ENCODE results near the gene EVC. TPM values are rescaled to one million over a fixed set of nuclear protein-coding genes. Genes with fewer than 3 reads are reported as not detected.
"Not testable (repeated sequence)": the region's sequence is repeated elsewhere in the genome, so short reads cannot be mapped to it uniquely, and the experiment has no call there.

EVC gene
- polyA plus RNA-seq, 3 donors: 4.0 to 6.2 (median 4.0) TPM

- 75 to 88% (median 77%) methylated on average over 8 of the region's 8 CpGs for WGBS, 3 donors
- no peak overlapping the region for H3K27ac ChIP-seq (ENCODE audit: low read depth, low read length)
These were observed 105.1 kb downstream of the EVC start for GRCh38 chr4:5816101-5816500.

DNA sequence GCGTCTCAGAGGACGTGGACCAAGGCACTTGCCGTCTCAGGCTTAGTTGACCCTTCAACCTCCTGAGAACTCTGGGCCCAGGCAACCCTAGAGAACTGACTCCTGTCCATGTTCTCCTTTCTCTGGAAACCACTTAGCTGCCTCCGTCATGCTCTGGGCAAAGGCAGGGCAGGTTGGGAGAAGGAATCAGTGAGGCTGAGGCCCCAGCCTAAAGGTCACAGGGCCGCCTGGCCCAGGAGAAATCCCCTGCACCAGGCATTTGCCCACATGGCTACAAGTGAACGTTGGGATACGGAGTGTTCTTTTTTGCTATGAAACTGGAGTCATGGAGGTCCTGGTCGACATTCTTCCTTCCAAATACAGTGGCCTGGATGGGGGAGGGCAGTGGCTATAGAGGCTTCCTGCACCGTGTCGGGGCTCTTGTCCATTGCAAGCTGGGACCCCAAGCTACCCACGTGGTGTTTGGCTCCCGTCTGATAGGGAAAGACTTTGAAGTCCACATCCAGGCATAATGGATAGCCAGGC is 105.9 kb downstream of the EVC start:
- WGBS, 3 donors: 88 to 93% (median 90%) methylated on average over 12 of the region's 12 CpGs
- H3K27ac ChIP-seq (ENCODE audit: low read depth, low read length): no peak overlapping the region

DNA sequence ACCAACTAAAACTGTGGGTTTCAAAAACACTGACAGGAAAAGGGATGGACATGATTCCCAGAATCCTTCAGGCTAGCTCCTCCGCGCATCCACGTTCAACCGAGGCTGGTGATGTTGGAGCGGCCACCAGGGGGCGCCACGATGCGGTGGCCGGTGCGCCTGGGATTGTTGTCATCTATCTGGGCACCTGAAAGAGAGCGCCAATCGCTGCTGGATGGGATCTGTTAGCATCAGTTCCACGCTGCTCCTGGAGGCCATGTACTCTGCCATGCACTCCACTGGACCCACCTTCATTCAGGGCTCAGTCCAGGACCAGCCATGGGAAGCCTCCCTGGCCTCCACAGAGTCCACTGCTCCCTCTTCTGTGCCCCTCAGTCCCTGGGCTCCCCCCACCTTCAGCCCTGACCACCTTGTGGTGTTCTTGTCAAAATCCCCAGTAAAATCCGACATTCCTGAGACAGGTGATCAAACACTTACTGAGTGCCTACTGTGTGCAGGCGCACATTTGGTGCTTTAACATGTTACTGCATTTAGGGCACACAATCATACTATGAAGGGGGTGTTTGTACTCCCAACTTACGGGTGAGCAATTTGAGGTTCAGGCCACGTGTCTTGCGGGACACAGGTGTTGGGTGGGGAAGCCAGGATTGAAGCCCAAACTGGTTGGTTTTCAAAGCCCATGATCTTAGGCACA is 110.8 kb downstream of the EVC start:
- H3K27ac ChIP-seq (ENCODE audit: low read depth, low read length): no peak overlapping the region
- WGBS, 3 donors: 71 to 74% (median 72%) methylated on average over 18 of the region's 18 CpGs

GRCh38 chr4:5822619-5823018 is 111.6 kb downstream of the EVC start:
- no peak overlapping the region for H3K27ac ChIP-seq (ENCODE audit: low read depth, low read length)
- WGBS, 3 donors: 51 to 76% (median 64%) methylated on average over 5 of the region's 5 CpGs

DNA sequence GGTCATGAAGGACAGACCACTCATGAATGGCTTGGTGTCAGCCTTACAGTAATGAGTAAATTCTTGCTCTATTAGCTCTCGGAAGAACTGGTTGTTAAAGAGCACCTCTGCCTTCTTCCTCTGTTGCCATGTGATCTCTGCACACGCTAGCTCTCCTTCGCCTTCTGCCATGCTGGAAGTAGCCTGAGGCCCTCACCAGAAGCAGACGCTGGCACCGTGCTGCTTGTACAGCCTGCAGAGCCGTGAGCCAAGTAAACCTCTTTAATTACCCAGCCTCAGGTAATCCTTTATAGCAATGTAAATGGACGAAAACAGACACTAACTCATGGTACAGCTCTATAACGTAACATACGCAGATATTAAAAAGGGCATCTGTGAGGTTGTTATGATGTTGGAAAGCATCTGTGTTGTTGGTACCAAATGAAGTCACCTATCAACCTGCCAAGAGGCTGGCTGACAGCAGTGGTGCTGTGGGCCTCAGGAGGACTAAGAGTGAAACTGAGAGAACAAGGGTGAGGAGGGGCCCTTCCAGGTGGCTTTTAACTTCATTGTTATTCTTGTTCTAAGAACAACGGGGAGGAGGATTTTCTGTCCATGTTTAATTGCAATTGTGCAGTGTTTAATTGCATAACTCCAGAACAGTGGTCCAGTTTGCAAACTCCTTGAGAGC is 112.7 kb downstream of the EVC start:
- no peak overlapping the region for H3K27ac ChIP-seq (ENCODE audit: low read depth, low read length)
- 90 to 92% (median 91%) methylated on average over 10 of the region's 10 CpGs for WGBS, 3 donors

GRCh38 chr4:5824227-5824626 is 113.2 kb downstream of the EVC start:
- no peak overlapping the region for H3K27ac ChIP-seq (ENCODE audit: low read depth, low read length)
- 75 to 94% (median 85%) methylated on average over 7 of the region's 7 CpGs for WGBS, 3 donors

DNA sequence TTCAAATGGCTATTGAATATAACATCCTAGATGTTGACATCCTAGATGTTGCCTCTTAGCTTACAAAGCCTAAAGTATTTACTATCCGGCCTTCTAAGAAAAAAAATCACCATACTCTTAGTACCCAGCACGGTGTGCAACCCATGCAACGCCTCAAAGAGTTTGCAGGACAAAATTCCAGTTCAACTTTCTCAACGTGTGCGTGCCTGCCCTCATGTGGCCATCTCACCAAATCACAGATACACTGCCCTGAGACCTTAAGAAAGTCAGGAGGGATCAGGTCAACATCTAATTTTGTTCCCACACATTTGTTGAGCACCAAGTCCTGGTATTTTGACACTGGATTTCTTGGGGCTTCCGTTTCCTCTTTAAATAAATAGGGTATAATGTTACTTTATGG is 113.6 kb downstream of the EVC start:
- no peak overlapping the region for H3K27ac ChIP-seq (ENCODE audit: low read depth, low read length)
- 57 to 75% (median 72%) methylated on average over 6 of the region's 6 CpGs for WGBS, 3 donors

DNA sequence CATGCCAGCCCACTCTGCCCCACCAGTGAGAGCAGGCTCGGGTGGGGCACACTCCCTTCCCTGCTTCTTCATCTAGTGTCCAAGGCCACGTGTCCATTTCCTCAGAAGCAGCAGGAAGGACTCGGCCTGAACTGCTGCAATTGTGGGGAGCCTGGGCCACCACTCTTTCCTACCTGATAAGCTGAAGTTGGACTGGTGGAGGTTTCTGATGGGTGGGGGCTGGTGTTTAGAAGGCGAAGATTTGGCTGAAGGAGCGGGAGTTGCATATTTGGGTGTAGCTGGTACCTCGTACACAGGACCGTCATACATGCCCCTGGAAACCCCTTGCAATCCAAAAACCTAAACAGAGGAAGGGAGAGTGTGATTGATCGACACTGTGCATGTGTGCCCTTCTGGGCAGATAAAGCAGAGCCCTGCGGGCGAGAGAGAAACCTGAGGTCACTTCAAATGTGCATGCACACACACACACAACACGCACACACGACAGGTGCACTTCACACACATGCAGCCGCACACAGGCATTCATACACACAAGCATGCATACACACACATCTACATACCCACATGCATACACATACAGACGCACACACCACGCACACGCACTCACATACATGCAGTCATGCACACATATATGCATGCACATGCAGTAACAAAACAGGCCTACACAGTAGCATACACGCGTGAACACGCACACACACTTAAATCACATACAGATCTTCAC is 114.5 kb downstream of the EVC start:
- H3K27ac ChIP-seq (ENCODE audit: low read depth, low read length): no peak overlapping the region
- WGBS, 3 donors: 83 to 95% (median 91%) methylated on average over 19 of the region's 19 CpGs

- H3K27ac ChIP-seq (ENCODE audit: low read depth, low read length): no peak overlapping the region
- 38 to 61% (median 46%) methylated on average over 5 of the region's 5 CpGs for WGBS, 3 donors
These were observed 115.6 kb downstream of the EVC start for GRCh38 chr4:5826437-5827107.

DNA sequence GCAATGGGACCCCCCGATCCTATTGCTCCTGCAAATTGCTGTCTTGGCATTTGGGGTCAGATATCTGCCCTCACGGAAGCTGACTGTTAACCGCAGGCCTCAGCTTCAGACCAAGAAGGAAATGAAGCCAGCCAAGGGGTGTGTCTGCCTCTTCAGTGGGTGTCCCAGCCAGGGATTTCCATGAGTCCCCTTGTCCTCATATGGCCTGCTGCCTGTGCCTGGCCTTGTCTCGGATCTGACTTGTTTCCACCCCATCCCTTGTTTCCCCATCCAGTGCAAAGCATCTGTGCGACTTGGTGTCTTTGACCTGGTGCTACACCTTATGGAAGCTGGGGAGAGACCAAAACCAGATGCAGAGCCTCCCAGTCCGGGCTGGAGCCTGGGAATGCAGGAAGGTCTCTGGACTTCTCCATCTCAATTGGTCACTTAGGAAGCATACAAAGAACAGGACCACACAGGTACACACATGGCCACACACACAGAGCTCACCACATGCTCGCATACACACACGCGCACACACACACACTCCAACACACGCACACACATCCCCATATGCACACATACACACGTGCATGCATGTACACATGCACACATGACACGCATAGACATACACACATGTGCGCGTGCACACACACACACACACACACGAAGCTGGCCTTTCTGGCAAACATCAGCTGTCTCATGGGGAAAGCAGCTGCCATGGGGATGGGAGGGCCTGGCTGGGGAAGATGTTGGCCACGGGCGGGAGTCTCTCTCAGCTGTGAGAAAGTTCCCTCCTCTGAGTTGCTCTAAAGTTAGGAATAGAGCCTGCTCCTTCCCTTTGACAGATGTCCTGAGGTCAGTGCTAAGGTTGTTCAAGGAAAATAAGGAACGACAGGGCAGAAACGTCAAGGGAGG is 116.4 kb downstream of the EVC start:
- 44 to 83% (median 50%) methylated on average over 19 of the region's 19 CpGs for WGBS, 3 donors
- no peak overlapping the region for H3K27ac ChIP-seq (ENCODE audit: low read depth, low read length)

DNA sequence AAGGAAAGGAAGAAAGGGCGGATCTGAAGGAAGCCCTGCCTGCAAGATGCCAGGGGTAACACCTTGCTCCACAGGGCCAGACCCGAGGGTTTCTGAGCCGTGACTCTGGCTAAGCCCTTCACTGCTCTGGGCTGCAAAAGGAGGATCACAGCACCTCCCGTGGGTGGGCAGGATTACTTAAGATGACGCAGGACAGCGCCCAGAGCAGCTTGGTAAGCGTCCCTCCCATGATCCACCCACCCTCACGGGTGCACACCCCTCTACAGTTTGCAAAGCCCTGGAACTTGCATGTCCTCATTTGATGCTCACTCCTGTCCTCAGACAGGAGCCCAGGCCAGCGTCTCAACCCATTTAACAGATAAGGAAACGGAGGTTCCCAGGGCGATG is 117.0 kb downstream of the EVC start:
- no peak overlapping the region for H3K27ac ChIP-seq (ENCODE audit: low read depth, low read length)
- 65 to 87% (median 65%) methylated on average over 11 of the region's 11 CpGs for WGBS, 3 donors

GRCh38 chr4:5836943-5837342 is 125.9 kb downstream of the EVC start:
- H3K27ac ChIP-seq (ENCODE audit: low read depth, low read length): no peak overlapping the region
- 18 to 63% (median 58%) methylated on average over 3 of the region's 3 CpGs for WGBS, 3 donors

- WGBS, 3 donors: 85 to 91% (median 87%) methylated on average over 6 of the region's 6 CpGs
- H3K27ac ChIP-seq (ENCODE audit: low read depth, low read length): not testable (repeated sequence)
These were observed 126.5 kb downstream of the EVC start for GRCh38 chr4:5837483-5837882.

GRCh38 chr4:5839332-5839731 is 128.3 kb downstream of the EVC start:
- 69 to 81% (median 80%) methylated on average over 13 of the region's 13 CpGs for WGBS, 3 donors
- no peak overlapping the region for H3K27ac ChIP-seq (ENCODE audit: low read depth, low read length)

GRCh38 chr4:5839751-5840674 is 129.0 kb downstream of the EVC start:
- 50 to 73% (median 59%) methylated on average over 30 of the region's 30 CpGs for WGBS, 3 donors
- H3K27ac ChIP-seq (ENCODE audit: low read depth, low read length): no peak overlapping the region

GRCh38 chr4:5842456-5842855 is 131.5 kb downstream of the EVC start:
- H3K27ac ChIP-seq (ENCODE audit: low read depth, low read length): no peak overlapping the region
- 87 to 93% (median 89%) methylated on average over 4 of the region's 4 CpGs for WGBS, 3 donors

All from adipose tissue (tissue), 3 donors.